C4-2B (cell line): ENCODE results near the gene NELL1.

Source experiments
- ZFX ChIP-seq: fragments of 450-650 bp; IDR thresholded peaks from 2 replicates; pipeline ENCODE4 v1.6.1; 2017
- TF ChIP-seq, protein P1 (sequence below): fragments of 450-650 bp; conservative IDR thresholded peaks from 2 replicates; pipeline ENCODE4 v1.5.1; 2017; ENCODE audit warnings: mild to moderate bottlenecking

DNA sequence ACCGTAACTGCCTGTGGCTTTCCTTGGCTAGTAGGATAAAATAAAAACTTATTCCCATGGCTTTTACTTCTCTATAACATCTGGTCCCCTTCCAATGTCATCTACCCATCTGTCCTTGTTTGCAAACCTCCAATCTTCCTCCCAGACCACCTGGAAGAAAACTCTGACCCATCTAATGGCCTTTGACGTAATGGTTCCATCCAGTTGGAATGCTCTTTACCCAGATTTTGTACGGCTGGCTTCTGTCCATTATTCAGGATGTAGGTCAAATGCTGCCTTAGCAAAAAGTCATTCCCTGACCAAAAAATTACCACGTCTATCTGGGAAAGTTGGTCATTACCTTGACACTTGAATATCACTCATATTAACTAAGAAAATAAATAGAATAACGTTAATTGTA is 945.6 kb downstream of the NELL1 start:
- TF ChIP-seq, protein P1, sequence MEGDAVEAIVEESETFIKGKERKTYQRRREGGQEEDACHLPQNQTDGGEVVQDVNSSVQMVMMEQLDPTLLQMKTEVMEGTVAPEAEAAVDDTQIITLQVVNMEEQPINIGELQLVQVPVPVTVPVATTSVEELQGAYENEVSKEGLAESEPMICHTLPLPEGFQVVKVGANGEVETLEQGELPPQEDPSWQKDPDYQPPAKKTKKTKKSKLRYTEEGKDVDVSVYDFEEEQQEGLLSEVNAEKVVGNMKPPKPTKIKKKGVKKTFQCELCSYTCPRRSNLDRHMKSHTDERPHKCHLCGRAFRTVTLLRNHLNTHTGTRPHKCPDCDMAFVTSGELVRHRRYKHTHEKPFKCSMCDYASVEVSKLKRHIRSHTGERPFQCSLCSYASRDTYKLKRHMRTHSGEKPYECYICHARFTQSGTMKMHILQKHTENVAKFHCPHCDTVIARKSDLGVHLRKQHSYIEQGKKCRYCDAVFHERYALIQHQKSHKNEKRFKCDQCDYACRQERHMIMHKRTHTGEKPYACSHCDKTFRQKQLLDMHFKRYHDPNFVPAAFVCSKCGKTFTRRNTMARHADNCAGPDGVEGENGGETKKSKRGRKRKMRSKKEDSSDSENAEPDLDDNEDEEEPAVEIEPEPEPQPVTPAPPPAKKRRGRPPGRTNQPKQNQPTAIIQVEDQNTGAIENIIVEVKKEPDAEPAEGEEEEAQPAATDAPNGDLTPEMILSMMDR = no peak
- no peak for TF ChIP-seq ZFX
